G401 (cell line): Measurements from ENCODE around the gene RGL3. TPM values are rescaled to one million over a fixed set of nuclear protein-coding genes. Genes with fewer than 3 reads are reported as not detected.
A peak's percentile ranks its signal among the peaks of the same experiment; 100 is the strongest.
"Not testable (repeated sequence)": the region's sequence is repeated elsewhere in the genome, so short reads cannot be mapped to it uniquely, and the experiment has no call there.

Experiments
- DNase-seq: peaks from one replicate; pipeline ENCODE4 v3.0.0-alpha.2; 2015; ENCODE audit warnings: low spot score
- in situ Hi-C: cut with HindIII; loops from 2 replicates; pipeline ENCODE4 v1.10.0; 2016; ENCODE audit warnings: low sequenced_read_pairs, mixed read lengths
- total RNA-seq: library from RNA; depleted of rRNA; stranded (reverse); fragments of >200 nt; shearing (Covaris generic); gene quantifications from 2 replicates; pipeline ENCODE4 v1.2.3, GENCODE V29; 2014

Gene RGL3
- total RNA-seq, 1 experiment from 2014 or later = not detected

- in situ Hi-C loops = no loop called here
Observed at GRCh38 chr19:11423791-11424181, 4.7 kb upstream of the RGL3 start.

GRCh38 chr19:11423164-11423790 is 4.2 kb upstream of the RGL3 start:
- in situ Hi-C loops = no loop called here
- no peak for DNase-seq

More at GRCh38 chr19:11423791-11424181, 4.7 kb upstream of the RGL3 start:
- no peak for DNase-seq

- DNase-seq = peak; percentile 41
- in situ Hi-C loops = no loop called here
Observed at GRCh38 chr19:11422163-11423065, 3.3 kb upstream of the RGL3 start.

GRCh38 chr19:11421371-11422098 is 2.4 kb upstream of the RGL3 start:
- peak; percentile 12 for DNase-seq
- in situ Hi-C loops = no loop called here

GRCh38 chr19:11420429-11421370 is 1.6 kb upstream of the RGL3 start:
- DNase-seq = no peak
- in situ Hi-C loops = no loop called here

- DNase-seq = no peak
Observed at GRCh38 chr19:11418094-11418548, 993 bp downstream of the RGL3 start.

GRCh38 chr19:11416346-11417052 is 2.6 kb downstream of the RGL3 start:
- no peak for DNase-seq
- in situ Hi-C loops = no loop called here

More at GRCh38 chr19:11418094-11418548, 993 bp downstream of the RGL3 start:
- in situ Hi-C loops = no loop called here

- no peak for DNase-seq
- in situ Hi-C loops = no loop called here
Observed at GRCh38 chr19:11414544-11414943, 4.6 kb downstream of the RGL3 start.

GRCh38 chr19:11410682-11411081 is 8.4 kb downstream of the RGL3 start:
- no peak for DNase-seq
- in situ Hi-C loops = no loop called here

GRCh38 chr19:11408591-11408990 is 10.5 kb downstream of the RGL3 start:
- in situ Hi-C loops = no loop called here
- no peak for DNase-seq

GRCh38 chr19:11406703-11407236 is 12.3 kb downstream of the RGL3 start:
- DNase-seq, in situ Hi-C loops: not testable (repeated sequence)

- DNase-seq = peak; percentile 18
- in situ Hi-C loops = no loop called here
Observed at GRCh38 chr19:11405846-11406643, 13.1 kb downstream of the RGL3 start.

GRCh38 chr19:11404588-11405222 is 14.4 kb downstream of the RGL3 start:
- in situ Hi-C loops = no loop called here
- DNase-seq = no peak

GRCh38 chr19:11401808-11402543 is 17.1 kb downstream of the RGL3 start:
- DNase-seq = no peak
- in situ Hi-C loops = no loop called here

- in situ Hi-C loops = no loop called here
- DNase-seq = no peak
Observed at GRCh38 chr19:11400798-11401197, 18.3 kb downstream of the RGL3 start.

- no peak for DNase-seq
- in situ Hi-C loops = no loop called here
Observed at GRCh38 chr19:11399667-11400066, 19.4 kb downstream of the RGL3 start.
